Adrenal gland (tissue), 12 donors: ENCODE data around the gene INO80C. TPM values are rescaled to one million over a fixed set of nuclear protein-coding genes. Genes with fewer than 3 reads are reported as not detected.

ENCODE experiments used
- DNase-seq, 7 donors: peaks; one replicate each; pipeline ENCODE4 v3.0.0-alpha.2; 2019 to 2020
- H3K27ac ChIP-seq, 5 donors: fragments of 200-600 bp; sonication (generic) in 4 of 5; 1 replicate in 3 of 5; 2 replicates in 2 of 5; pipeline versions ENCODE4 v1.5.1 to v1.8.0; 2016 to 2020; ENCODE audit warnings: mild to moderate bottlenecking in 1 of 5
- H3K27me3 ChIP-seq: fragments of 200-600 bp; 2 replicates; pipeline ENCODE4 v1.8.0; 2021
- H3K36me3 ChIP-seq, 2 donors: fragments of 200-600 bp; replicated peaks in 1 of 2; 1 replicate in 1 of 2; 2 replicates in 1 of 2; pipeline versions ENCODE4 v1.5.1 to v1.8.0; 2018 to 2022
- H3K4me1 ChIP-seq, 2 donors: fragments of 200-600 bp; replicated peaks in 1 of 2; 1 replicate in 1 of 2; 2 replicates in 1 of 2; pipeline versions ENCODE4 v1.5.1 to v1.8.0; 2018 to 2021
- H3K4me3 ChIP-seq, 4 donors: fragments of 200-600 bp; sonication (generic) in 3 of 4; one replicate each; pipeline ENCODE4 v1.5.1; 2016 to 2018
- H3K9me3 ChIP-seq, 3 donors: fragments of 200-600 bp; sonication (generic) in 1 of 3; replicated peaks in 1 of 3; 1 replicate in 2 of 3; 2 replicates in 1 of 3; pipeline versions ENCODE4 v1.5.1 to v1.8.0; 2016 to 2021
- POLR2A ChIP-seq, 2 donors: fragments of 450-650 bp; IDR thresholded peaks; one replicate each; pipeline ENCODE4 v1.6.1; 2017; ENCODE audit warnings: antibody characterized with exemption in 2 of 2, mild to moderate bottlenecking in 2 of 2, moderate library complexity in 1 of 2
- WGBS, 4 donors: extraction: QIAGEN DNeasy Blood & Tissue Kit in 2 of 4; methylation state at CpG; one replicate each; pipeline versions ENCODE4 v1.1.5 to v1.1.7; 2013 to 2017; 5-methylcytosine and 5-hydroxymethylcytosine counted together
- intact Hi-C, 2 donors: fragments of 100-400 bp; cut with DNase I; formaldehyde crosslinking; loops; one replicate each; pipeline versions ENCODE4 v1.14.1 to v1.15.0; 2022 to 2023
- polyA plus RNA-seq, 3 donors: library from polyadenylated mRNA; stranded (reverse); fragments of 200-250 nt in 2 of 3; fragments of 350-450 nt in 1 of 3; fragmentation: Illumina TruSeq in 1 of 3; extraction: RNeasy Lipid Tissue Mini Kit (QIAGEN cat#74804) in 1 of 3; gene quantifications; one replicate each; pipeline ENCODE4 v1.2.3, GENCODE V29; 2013 to 2014
- total RNA-seq, 9 donors: library from RNA; depleted of rRNA in 4 of 9; stranded (reverse); fragments of >200 nt in 4 of 9; fragments of 120-200 nt in 1 of 9; fragmentation: NEBNext Ultra II Directional in 1 of 9; extraction: Animal tissue kit (Norgen Biotek cat#: 25700) in 1 of 9; gene quantifications; one replicate each; pipeline versions ENCODE4 v1.1.0 to v1.2.4, GENCODE V29; 2013 to 2023
- TF ChIP-seq, protein P1 (sequence below), 6 experiments: fragments of 450-650 bp in 4 of 6; fragments of 200-600 bp in 2 of 6; sonication (generic) in 1 of 6; IDR thresholded peaks; 1 replicate in 5 of 6; 2 replicates in 1 of 6; pipeline versions ENCODE4 v1.5.1 to v1.8.0; 2016 to 2021; ENCODE audit warnings: antibody characterized with exemption in 6 of 6, mild to moderate bottlenecking in 2 of 6, moderate library complexity in 1 of 6
- donor health status: healthy with polysubstance abuse.
- donor health status: Bipolar disorder and iron deficiency.
- donor health status: DM: yes; HTN: yes; CAD: no.
- donor health status: DM: no; HTN: no; CAD: no.
- donor health status: DM: no; HTN: no; CAD: no.
- donor health status: DM: yes; HTN: yes; CAD: no.

INO80C gene
- total and polyA plus RNA-seq, 12 donors, result 3.6 to 29.6 (median 19.6) TPM

DNA sequence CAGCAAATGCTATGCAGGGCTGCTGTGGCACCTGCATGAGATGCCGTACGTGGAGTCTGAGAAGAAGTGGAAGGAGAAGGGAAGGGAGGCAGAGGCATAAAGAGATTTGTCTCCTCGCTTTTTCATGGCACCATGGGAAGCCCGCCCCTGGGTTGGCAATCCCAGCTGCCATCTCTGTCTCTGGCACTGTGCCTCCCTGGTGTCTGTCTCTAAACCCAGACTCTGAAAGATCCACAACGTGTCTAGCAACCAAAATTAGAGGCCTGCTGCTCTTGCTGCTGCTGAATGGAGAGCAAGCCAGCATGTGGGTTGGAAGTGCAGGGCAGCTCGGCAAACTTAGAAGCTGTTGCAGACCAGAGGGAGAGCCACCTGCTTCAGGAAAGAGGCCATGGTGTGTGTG is 53.1 kb downstream of the INO80C start:
- Histone ChIP-seq H3K9me3 (no peaks in the 10 kb centered on the region), H3K36me3 (no peaks in the 10 kb centered on the region), H3K27me3 (no peaks in the 10 kb centered on the region), H3K4me3 (no peak overlapping the region), H3K4me1 (no peaks in the 10 kb centered on the region), H3K27ac (no peak overlapping the region)
- 87 to 93% (median 88%) methylated on average over 6 of the region's 6 CpGs for WGBS, 4 donors
- no peak for DNase-seq
- intact Hi-C loops, result no loop called here
- TF ChIP-seq POLR2A (IDR thresholded peaks at IDR 0.05), result no peak
- TF ChIP-seq, protein P1, sequence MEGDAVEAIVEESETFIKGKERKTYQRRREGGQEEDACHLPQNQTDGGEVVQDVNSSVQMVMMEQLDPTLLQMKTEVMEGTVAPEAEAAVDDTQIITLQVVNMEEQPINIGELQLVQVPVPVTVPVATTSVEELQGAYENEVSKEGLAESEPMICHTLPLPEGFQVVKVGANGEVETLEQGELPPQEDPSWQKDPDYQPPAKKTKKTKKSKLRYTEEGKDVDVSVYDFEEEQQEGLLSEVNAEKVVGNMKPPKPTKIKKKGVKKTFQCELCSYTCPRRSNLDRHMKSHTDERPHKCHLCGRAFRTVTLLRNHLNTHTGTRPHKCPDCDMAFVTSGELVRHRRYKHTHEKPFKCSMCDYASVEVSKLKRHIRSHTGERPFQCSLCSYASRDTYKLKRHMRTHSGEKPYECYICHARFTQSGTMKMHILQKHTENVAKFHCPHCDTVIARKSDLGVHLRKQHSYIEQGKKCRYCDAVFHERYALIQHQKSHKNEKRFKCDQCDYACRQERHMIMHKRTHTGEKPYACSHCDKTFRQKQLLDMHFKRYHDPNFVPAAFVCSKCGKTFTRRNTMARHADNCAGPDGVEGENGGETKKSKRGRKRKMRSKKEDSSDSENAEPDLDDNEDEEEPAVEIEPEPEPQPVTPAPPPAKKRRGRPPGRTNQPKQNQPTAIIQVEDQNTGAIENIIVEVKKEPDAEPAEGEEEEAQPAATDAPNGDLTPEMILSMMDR (IDR thresholded peaks at IDR 0.05), result no peak

DNA sequence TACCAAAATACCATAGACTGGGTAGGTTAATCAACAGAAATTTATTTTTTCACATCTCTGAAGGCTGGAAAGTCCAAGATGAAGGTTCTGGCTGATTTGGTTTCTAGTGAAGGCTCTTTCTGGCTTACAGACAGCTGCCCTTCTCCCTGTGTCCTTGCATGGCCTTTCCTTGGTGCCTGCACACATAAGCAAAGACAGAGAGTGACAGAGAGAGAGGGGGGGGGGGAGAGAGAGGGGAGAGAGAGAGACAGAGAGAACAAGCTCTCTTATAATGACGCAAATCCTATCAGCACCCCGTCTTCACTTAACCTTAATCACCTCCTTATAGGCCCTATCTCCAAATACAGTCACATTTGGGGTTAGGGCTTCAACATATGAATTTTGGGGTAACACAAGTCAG is 53.9 kb downstream of the INO80C start:
- Histone ChIP-seq H3K4me3 (no peak overlapping the region), H3K9me3 (no peaks in the 10 kb centered on the region), H3K27ac (no peak overlapping the region), H3K27me3 (no peaks in the 10 kb centered on the region), H3K4me1 (no peaks in the 10 kb centered on the region), H3K36me3 (no peaks in the 10 kb centered on the region)
- 47 to 97% (median 72%) methylated on average over 2 of the region's 2 CpGs for WGBS, 4 donors
- TF ChIP-seq POLR2A (IDR thresholded peaks at IDR 0.05), result no peak
- TF ChIP-seq, protein P1 (IDR thresholded peaks at IDR 0.05), result no peak
- intact Hi-C loops, result no loop called here
- no peak for DNase-seq

DNA sequence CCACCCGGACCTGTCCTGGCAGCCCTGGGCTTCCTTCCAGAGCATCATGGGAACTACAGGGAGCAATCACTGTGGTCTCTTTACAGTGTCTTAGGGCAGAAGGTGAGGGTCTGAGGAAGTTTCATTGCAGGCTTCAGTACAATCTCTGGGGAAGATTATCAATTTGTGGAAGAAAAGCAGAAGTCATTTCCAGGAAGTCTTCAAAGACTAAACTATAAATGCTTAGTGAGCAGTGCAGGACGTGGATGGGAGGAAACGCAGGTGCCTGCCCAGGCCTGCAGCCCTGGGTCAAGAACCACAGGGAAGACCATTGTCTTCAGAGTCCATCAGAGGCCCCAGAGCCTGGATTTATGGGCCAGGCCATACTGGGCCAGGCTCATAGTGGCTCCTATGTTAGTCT is 54.3 kb downstream of the INO80C start:
- intact Hi-C loops, result no loop called here
- no peak for DNase-seq
- H3K4me1 ChIP-seq, result no peaks in the 10 kb centered on the region

DNA sequence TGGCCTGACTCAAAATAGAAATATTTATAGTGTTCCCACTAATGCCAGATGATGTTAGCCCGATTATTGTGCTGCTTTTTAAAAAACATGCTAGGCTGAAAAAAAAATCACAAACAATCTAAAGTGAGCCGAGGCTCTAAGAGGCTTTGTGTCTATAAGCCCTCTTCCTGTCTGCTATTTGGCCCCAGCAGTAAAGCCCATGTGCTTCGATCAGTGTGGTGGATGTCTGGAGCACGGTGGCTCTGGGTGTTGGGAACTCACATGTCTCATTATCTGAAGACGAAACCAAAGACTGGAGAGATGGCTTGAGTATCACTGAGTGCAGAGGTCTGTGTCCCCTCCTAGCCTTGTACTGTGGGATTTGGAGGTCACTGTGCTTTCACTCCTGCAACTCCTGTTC is 55.1 kb downstream of the INO80C start:
- Histone ChIP-seq H3K4me1 (no peaks in the 10 kb centered on the region), H3K27me3 (no peaks in the 10 kb centered on the region), H3K36me3 (no peaks in the 10 kb centered on the region), H3K4me3 (no peak overlapping the region), H3K27ac (no peak overlapping the region), H3K9me3 (no peaks in the 10 kb centered on the region)
- no peak for DNase-seq
- TF ChIP-seq, protein P1 (IDR thresholded peaks at IDR 0.05), result no peak
- no peak for TF ChIP-seq POLR2A (IDR thresholded peaks at IDR 0.05)
- WGBS, 4 donors, result 79 to 82% (median 79%) methylated on average over 5 of the region's 5 CpGs
- intact Hi-C loops, result no loop called here

More for the DNA sequence above, 54.3 kb downstream of the INO80C start:
- TF ChIP-seq POLR2A (IDR thresholded peaks at IDR 0.05), result no peak
- TF ChIP-seq, protein P1 (IDR thresholded peaks at IDR 0.05), result no peak
- Histone ChIP-seq H3K27me3 (no peaks in the 10 kb centered on the region), H3K36me3 (no peaks in the 10 kb centered on the region), H3K9me3 (no peaks in the 10 kb centered on the region), H3K4me3 (no peak overlapping the region), H3K27ac (no peak overlapping the region)
- WGBS, 4 donors, result 80 to 89% (median 84%) methylated on average over 2 to 3 of the region's 3 CpGs
